Islet precursor cell (in vitro differentiated cells): ENCODE results near the gene LPAR2.
"Not testable (repeated sequence)": the region's sequence is repeated elsewhere in the genome, so short reads cannot be mapped to it uniquely, and the experiment has no call there.

ENCODE experiments used
- DNase-seq: peaks from one replicate; pipeline ENCODE4 v3.0.0-alpha.2; 2018

LPAR2 gene

GRCh38 chr19:19628501-19629134, 598 bp upstream of the LPAR2 start:
- peak; percentile 92 for DNase-seq

- peak; percentile 52 for DNase-seq
Observed at GRCh38 chr19:19626516-19627472, 1.2 kb downstream of the LPAR2 start.

DNA sequence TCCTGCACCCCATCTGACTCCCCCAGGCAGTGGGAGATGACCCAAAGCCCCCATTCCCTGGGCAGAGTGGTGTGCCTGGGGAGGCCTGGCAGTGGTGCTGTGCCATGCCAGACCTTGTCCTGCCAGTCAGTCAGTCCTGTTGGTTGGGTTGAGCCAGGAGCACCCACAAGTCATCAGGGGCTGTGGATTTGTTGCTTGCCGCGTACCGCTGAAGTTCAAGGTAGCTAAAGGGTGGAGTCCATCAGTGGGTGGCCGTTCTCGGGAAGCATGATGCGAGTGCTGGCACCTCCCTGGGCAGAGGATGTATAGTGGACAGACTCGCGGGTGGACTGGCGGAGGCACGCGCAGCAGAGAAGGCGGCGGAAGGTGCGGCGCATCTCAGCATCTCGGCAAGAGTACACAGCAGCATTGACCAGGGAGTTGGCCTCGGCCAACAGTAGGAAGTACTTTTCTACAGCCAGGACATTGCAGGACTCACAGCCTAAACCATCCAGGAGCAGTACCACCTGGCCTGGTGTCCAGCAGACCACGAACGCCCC, 3.9 kb downstream of the LPAR2 start:
- no peak for DNase-seq

- no peak for DNase-seq
Observed at GRCh38 chr19:19623383-19623782, 4.6 kb downstream of the LPAR2 start.

GRCh38 chr19:19619849-19620210, 8.2 kb downstream of the LPAR2 start:
- DNase-seq, result no peak

DNA sequence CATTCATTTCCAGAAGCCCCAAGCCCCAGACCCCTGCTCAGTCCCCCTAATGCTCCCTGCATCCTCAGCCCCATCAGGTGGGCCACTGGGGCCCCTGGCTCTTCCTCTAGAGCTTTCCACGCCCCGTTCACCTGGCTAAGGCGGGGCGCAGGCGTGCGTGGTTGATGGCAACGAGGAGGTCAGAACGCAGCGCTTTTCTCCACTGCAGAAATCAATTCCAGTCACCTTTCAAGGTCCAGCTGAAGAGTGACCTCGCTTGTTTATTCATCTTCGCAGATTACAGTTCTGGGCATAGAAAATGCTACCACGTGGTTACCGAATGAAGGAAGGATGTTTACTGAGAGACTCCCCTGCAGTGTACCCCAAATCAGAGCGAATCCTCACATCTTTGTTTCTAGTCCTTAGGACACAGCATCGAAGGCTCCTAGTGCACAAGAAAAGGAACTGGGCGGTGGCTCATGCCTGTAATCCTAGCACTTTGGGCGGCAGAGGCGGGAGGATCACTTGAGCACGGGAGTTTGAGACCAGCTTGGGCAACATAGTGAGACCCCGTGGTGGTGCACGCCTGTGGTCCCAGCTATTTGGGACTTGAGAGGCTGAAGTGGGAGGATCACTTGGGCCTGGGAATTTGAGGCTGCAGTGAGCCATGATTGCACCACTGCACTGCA, 8.7 kb downstream of the LPAR2 start:
- no peak for DNase-seq

DNA sequence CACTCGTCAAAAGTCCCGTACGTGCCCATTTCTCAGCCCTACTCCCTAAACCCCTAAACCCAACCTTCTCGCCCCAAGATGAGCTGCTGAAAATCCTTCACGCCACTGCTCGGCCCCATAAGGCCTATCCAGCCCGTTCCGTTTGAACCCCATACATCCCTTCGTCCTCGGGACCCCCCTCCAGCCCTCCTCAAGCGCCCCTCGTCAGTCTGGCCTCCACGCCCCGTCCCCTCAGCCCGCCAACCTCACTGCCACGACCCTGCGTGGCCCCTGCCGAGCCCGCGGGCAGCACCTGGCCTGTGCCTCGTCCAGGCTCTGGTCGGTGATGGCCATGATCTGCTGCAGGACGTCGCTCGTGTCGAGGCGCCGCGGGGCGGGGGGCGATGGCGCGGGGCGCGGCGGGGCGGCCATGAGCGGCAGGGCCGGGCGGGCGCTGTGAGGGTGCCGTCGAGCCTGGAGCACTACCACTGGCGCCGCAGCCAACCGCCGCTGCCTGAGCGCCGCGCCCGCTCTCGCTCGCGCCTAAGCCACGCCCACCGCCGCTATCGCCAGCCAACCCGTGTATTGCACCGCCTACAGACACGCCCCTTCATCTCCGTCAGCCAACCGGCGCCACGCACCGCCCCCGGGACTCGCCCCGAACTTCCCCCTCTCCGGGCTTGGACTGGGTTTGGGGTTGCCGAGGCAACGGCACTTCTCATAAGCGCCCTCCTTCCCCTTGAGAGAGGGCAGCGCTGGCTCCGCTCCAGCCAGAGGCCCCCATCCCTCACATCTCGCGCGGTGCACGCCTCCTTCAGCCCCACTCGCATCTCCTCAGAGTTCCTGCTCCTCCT, 9.6 kb downstream of the LPAR2 start, which contains the start of gene PBX4:
Gene PBX4, minus strand, starts transcription at position 469 of the 833 bp plus-strand sequence. Its CDS starts 58 bp downstream, at position 411.
- peak; percentile 97 for DNase-seq

DNA sequence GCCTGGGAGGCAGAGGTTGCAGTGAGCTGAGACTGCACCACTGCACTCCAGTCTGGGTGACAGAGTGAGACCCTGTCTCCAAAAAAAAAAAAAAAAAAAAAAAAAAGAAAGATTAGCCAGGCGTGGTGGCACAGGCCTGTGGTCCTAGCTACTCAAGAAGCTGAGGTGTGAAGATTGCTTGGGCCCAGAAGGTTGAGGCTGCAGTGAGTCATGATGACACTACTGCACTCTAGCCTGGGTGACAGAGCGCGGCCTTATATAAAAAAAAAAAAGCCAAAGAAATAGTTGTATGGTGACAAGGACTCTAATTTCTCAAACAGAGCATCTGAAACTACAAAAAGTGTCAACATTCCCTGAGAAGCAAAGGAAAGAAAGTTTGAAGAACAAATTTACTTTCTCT, 12.9 kb downstream of the LPAR2 start:
- DNase-seq, result no peak

GRCh38 chr19:19613506-19613905, 14.5 kb downstream of the LPAR2 start:
- peak; percentile 84 for DNase-seq

DNA sequence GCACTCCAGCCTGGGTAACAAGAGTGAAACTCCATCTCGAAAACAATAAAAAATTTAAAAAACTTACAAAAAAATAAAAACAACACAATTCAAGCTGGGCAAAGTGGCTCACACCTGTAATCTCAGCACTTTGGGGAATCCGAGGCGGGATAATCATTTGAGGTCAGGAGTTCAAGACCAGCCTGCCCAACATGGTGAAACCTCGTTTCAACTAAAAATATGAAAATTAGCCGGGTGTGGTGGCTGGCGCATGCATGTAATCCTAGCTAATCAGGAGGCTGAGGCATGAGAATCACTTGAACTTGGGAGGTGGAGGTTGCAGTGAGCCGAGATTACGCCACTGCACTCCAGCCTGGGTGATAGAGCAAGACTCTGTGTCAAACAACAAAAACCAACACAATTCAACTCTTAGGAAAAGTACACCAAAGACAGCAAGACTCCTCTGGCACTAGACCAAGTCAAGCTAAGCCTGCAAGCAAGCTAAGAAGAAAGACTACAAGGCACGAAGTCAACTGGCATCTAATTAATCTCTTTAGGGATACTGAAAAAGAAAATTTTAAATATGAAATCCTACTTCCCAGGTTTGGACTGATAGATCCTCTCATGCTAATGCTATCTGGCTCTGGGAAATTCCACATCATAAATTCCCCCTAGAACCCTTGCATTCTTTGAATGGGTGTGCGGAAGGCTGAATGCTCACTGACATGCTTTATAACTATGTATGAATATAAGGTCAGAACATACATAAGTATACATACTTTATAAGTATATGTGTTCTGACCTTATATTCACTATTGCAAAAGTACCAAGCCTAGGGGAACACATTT, 17.4 kb downstream of the LPAR2 start:
- DNase-seq, result no peak

DNA sequence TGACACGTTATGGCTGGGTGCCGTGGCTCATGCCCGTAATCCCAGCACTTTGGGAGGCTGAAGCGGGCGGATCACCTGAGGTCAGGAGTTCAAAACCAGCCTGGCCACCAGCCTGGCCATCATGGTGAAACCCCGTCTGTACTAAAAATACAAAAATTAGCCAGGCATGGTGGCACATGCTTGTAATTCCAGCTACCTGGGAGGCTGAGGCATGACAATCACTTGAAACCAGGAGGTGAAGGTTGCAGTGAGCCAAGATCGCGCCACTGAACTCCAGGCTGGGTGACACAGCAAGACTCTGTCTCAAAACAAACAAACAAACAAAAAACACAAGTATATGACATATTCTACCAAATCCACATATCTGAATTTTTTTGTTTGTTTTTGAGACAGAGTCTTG, 21.3 kb downstream of the LPAR2 start:
- not testable (repeated sequence) for DNase-seq

- no peak for DNase-seq
Observed at GRCh38 chr19:19606021-19606420, 22.0 kb downstream of the LPAR2 start.

GRCh38 chr19:19602713-19603324, 25.2 kb downstream of the LPAR2 start:
- DNase-seq, result no peak

GRCh38 chr19:19602136-19602712, 25.8 kb downstream of the LPAR2 start:
- no peak for DNase-seq

GRCh38 chr19:19600793-19601330, 27.2 kb downstream of the LPAR2 start:
- DNase-seq, result no peak

DNA sequence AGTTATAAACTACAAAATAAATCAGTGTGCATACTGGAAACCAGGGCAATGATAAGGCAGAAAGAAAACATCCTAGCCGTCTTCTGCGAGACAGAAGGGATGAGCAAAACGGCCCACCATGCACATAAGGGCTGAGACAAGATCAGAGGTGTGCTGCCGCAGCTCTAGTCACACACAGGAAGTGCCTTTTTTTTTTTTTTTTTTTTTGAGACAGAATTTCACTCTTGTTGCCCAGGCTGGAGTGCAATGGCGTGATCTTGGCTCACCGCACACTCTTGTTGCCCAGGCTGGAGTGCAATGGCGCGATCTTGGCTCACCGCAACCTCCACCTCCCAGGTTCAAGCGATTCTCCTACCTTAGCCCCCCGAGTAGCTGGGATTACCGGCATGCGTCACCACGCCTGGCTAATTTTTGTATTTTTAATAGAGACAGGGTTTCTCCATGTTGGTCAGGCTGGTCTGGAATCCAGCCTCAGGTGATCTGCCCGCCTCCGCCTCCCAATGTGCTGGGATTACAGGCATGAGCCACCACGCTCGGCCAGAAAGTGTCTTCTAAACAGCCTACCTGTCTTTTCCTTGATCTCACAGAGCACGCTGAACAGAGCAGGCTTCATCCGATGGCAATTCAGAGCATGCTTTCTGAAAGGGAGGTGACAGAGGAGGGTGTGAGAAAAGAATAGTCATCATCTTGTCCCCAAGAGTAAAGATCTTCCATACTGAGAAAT, 29.1 kb downstream of the LPAR2 start:
- not testable (repeated sequence) for DNase-seq

GRCh38 chr19:19597809-19598306, 30.2 kb downstream of the LPAR2 start:
- DNase-seq, result no peak

GRCh38 chr19:19595171-19595701, 32.8 kb downstream of the LPAR2 start:
- DNase-seq, result no peak

DNA sequence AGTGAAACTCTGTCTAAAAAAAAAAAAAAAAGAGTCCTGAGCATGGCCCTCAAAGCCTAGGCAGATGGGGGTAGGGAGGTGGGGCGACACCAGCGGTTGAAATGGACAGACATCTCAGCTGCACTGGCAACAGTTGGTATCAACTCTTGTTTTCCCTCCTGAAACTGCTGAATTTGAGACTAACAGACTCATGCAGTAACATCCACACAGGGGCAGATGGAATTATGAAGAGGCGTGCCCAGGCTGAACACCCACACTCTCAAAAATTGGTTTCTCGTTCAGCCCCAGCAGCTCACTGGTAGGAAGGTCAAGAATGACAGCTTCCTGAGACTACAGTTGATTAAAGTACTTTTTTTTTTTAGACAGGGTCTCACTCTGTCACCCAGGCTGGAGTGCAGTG, 33.6 kb downstream of the LPAR2 start:
- no peak for DNase-seq
